CD4-positive, alpha-beta T cell (primary cell): Measurements from ENCODE around the gene SGPP1. TPM values are rescaled to one million over a fixed set of nuclear protein-coding genes. Genes with fewer than 3 reads are reported as not detected.

Source experiments
- ATAC-seq: fragments of 200-7000 bp; cut with Tn5 transposase; one replicate; pipeline ENCODE4 v1.10.0; 2022; ENCODE audit warnings: mild to moderate bottlenecking; ENCODE audit not compliant: poor library complexity
- CTCF ChIA-PET: fragments of 350-600 bp; sonication (Branson Sonifier 250); formaldehyde crosslinking; loops from one replicate; lab custom pipeline; 2021; ENCODE audit warnings: antibody characterized with exemption, inconsistent platforms; lab: Charles Lee
- POLR2A ChIA-PET: fragments of 350-600 bp; sonication (Branson Sonifier 250); formaldehyde crosslinking; loops from one replicate; lab custom pipeline; 2021; ENCODE audit warnings: antibody characterized with exemption, inconsistent platforms; lab: Charles Lee
- DNase-seq, 14 experiments: peaks; one replicate each; pipeline ENCODE4 v3.0.0-alpha.2; 2013 to 2020; ENCODE audit warnings: mixed read lengths in 2 of 14
- H3K27ac ChIP-seq, 2 donors: one replicate each; pipeline versions ENCODE4 v1.5.1 to v1.7.0; 2013; ENCODE audit warnings: low read length in 2 of 2, low read depth in 1 of 2, mild to moderate bottlenecking in 1 of 2
- H3K27me3 ChIP-seq, 2 experiments: 1 replicate in 1 of 2; 2 replicates in 1 of 2; pipeline versions ENCODE4 v1.6.1 to v1.7.0; 2013; ENCODE audit warnings: low read length in 2 of 2, control low read depth in 1 of 2, mild to moderate bottlenecking in 1 of 2, moderate library complexity in 1 of 2; ENCODE audit not compliant: insufficient read depth in 2 of 2, control insufficient read depth in 1 of 2
- H3K36me3 ChIP-seq: one replicate; pipeline ENCODE4 v1.6.1; 2013; ENCODE audit warnings: low read length, control low read depth; ENCODE audit not compliant: insufficient read depth
- H3K4me1 ChIP-seq: one replicate; pipeline ENCODE4 v1.6.1; 2013; ENCODE audit warnings: low read length, control low read depth; ENCODE audit not compliant: insufficient read depth
- H3K4me3 ChIP-seq: one replicate; pipeline ENCODE4 v1.5.1; 2013; ENCODE audit warnings: mild to moderate bottlenecking, low read length, moderate library complexity
- H3K9me3 ChIP-seq, 2 experiments: 1 replicate in 1 of 2; 2 replicates in 1 of 2; pipeline versions ENCODE4 v1.6.1 to v1.7.0; 2013; ENCODE audit warnings: low read length in 2 of 2, mild to moderate bottlenecking in 2 of 2, control low read depth in 1 of 2, moderate library complexity in 1 of 2; ENCODE audit not compliant: control insufficient read depth in 1 of 2, insufficient read depth in 1 of 2
- H3K27ac Mint-ChIP-seq: one replicate; pipeline ENCODE4 v1.8.0; 2020; ENCODE audit warnings: mixed read lengths
- H3K27me3 Mint-ChIP-seq: one replicate; pipeline ENCODE4 v1.8.0; 2021; ENCODE audit warnings: mixed read lengths
- H3K36me3 Mint-ChIP-seq: one replicate; pipeline ENCODE4 v1.8.0; 2021; ENCODE audit warnings: low read depth, mixed read lengths
- H3K4me1 Mint-ChIP-seq: one replicate; pipeline ENCODE4 v1.8.0; 2021; ENCODE audit warnings: low read depth, mixed read lengths
- H3K4me3 Mint-ChIP-seq: one replicate; pipeline ENCODE4 v1.8.0; 2020; ENCODE audit warnings: mild to moderate bottlenecking, mixed read lengths
- H3K9me3 Mint-ChIP-seq: one replicate; pipeline ENCODE4 v1.8.0; 2020; ENCODE audit warnings: mixed read lengths
- intact Hi-C, 2 experiments: fragments of 100-400 bp; cut with DNase I in 1 of 2; cut with micrococcal nuclease in 1 of 2; formaldehyde crosslinking; loops; one replicate each; pipeline versions ENCODE4 v1.15.1 to v1.9.0; 2023 to 2025; cut with DNase I, micrococcal nuclease
- total RNA-seq, 174 experiments: library from RNA in 2 of 174; stranded (reverse) in 2 of 174; gene quantifications; one replicate each; pipeline ENCODE4 v1.2.3 and lab custom pipeline; 2021 to 2026
- TF ChIP-seq, protein P1 (sequence below): fragments of 200-600 bp; IDR thresholded peaks from one replicate; pipeline ENCODE4 v1.8.0; 2022; ENCODE audit warnings: antibody characterized with exemption, mild to moderate bottlenecking

Gene SGPP1
- total RNA-seq, 2 experiments from 2014 or later, result 16.6 to 16.8 TPM

DNA sequence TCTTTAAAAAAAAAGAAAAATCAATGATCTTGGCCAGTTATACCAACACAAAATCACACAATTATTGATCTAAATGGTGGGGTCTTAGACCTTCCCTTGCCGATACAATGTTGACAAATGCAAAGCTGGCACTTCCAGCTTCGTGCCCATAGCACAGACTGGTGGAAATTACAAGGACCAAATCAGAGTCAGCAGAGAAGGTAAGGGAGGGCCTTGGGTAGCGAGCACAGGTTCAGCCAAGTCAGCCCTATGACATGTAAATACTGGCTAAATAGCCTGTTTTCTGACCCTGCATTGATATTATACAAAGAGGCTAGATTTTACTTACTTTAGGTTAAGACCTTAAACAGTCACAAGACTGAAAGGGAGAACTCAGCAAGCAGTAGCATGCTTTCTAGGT, 55.9 kb downstream of the SGPP1 start:
- H3K4me1 ChIP-seq, result no peaks in the 10 kb centered on the region
- H3K27ac ChIP-seq, result no peak overlapping the region
- Mint-ChIP-seq H3K4me3 (no peak overlapping the region), H3K27me3 (no peaks in the 10 kb centered on the region), H3K4me1 (no peaks in the 10 kb centered on the region), H3K36me3 (peaks cover 5% of the 10 kb centered on the region), H3K9me3 (no peaks in the 10 kb centered on the region), H3K27ac (no peak overlapping the region)
- ATAC-seq (no peak), DNase-seq (no peak)
- H3K27me3 ChIP-seq, result no peaks in the 10 kb centered on the region
- TF ChIP-seq, protein P1, sequence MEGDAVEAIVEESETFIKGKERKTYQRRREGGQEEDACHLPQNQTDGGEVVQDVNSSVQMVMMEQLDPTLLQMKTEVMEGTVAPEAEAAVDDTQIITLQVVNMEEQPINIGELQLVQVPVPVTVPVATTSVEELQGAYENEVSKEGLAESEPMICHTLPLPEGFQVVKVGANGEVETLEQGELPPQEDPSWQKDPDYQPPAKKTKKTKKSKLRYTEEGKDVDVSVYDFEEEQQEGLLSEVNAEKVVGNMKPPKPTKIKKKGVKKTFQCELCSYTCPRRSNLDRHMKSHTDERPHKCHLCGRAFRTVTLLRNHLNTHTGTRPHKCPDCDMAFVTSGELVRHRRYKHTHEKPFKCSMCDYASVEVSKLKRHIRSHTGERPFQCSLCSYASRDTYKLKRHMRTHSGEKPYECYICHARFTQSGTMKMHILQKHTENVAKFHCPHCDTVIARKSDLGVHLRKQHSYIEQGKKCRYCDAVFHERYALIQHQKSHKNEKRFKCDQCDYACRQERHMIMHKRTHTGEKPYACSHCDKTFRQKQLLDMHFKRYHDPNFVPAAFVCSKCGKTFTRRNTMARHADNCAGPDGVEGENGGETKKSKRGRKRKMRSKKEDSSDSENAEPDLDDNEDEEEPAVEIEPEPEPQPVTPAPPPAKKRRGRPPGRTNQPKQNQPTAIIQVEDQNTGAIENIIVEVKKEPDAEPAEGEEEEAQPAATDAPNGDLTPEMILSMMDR, result no peak
- ChIA-PET POLR2A (no interaction called here), CTCF (interaction anchor here (0.5 kb wide), 1 partner anchor 98 kb away, joined by 3 read pairs; no protein-coding TSS in a partner anchor)
- peaks cover under 1% of the 10 kb centered on the region for H3K36me3 ChIP-seq
- H3K9me3 ChIP-seq, result no peaks in the 10 kb centered on the region
- H3K4me3 ChIP-seq, result no peak overlapping the region
- intact Hi-C loops, result no loop called here

DNA sequence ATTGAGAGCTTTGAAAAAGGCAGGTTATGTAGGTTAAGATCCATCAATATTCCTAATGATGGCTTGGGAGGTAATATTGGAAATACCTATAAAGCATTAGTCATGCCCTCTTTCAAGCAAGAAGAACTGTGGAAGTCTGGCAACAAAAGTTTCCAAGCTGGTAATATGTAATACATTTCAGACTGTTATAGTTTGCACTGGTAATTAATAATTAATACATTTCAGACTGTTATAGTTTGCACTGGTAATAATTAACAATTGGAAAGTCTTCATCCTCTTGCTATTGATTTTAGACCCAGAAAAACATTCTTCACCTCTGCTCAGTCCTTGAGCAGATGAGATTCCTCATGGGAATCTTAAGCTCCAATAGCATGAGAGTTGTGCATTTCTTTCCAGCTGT, 57.2 kb downstream of the SGPP1 start:
- ChIA-PET POLR2A (no interaction called here), CTCF (interaction anchor here (0.6 kb wide), 2 partner anchors 49 to 130 kb away, joined by 3 read pairs; no protein-coding TSS in a partner anchor)
- H3K4me1 ChIP-seq, result no peaks in the 10 kb centered on the region
- no peak for ATAC-seq
- TF ChIP-seq, protein P1, result no peak
- intact Hi-C loops, result no loop called here
- no peak overlapping the region for H3K4me3 ChIP-seq
- no peaks in the 10 kb centered on the region for H3K36me3 Mint-ChIP-seq
- H3K27me3 Mint-ChIP-seq, result no peaks in the 10 kb centered on the region
- H3K27me3 ChIP-seq, result no peaks in the 10 kb centered on the region
- no peak overlapping the region for H3K27ac ChIP-seq
- H3K4me1 Mint-ChIP-seq, result no peaks in the 10 kb centered on the region
- no peaks in the 10 kb centered on the region for H3K36me3 ChIP-seq
- H3K9me3 Mint-ChIP-seq, result no peaks in the 10 kb centered on the region
- H3K4me3 Mint-ChIP-seq, result no peak overlapping the region
- H3K27ac Mint-ChIP-seq, result no peak overlapping the region
- no peak for DNase-seq
- H3K9me3 ChIP-seq, result no peaks in the 10 kb centered on the region

DNA sequence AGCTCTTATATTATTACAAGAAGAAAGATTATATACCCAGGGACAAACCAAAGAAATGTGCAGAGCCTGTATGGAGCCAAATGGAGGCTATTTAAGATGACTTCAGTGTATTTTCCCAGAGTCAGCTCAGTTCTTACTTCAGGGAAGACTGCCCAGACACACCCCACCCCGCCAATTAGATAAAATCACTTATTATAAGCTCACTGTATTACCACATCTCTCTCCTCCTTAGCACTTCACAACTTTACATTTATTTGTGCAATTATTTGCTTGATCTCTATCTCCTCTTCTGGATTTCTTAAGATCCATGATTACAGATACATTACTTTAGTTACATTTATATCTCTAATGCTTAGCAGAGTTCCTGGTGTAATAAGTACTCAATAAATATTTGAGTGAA, 61.5 kb downstream of the SGPP1 start:
- H3K4me3 Mint-ChIP-seq, result no peak overlapping the region
- Histone ChIP-seq H3K4me3 (no peak overlapping the region), H3K36me3 (no peaks in the 10 kb centered on the region), H3K4me1 (peaks cover 4% of the 10 kb centered on the region), H3K27me3 (no peaks in the 10 kb centered on the region), H3K27ac (no peak overlapping the region), H3K9me3 (no peaks in the 10 kb centered on the region)
- intact Hi-C loops, result no loop called here
- no peak overlapping the region for H3K27ac Mint-ChIP-seq
- no peak for DNase-seq
- no peaks in the 10 kb centered on the region for H3K27me3 Mint-ChIP-seq
- CTCF ChIA-PET, result no interaction called here
- no peaks in the 10 kb centered on the region for H3K36me3 Mint-ChIP-seq
- ATAC-seq, result no peak
- H3K9me3 Mint-ChIP-seq, result no peaks in the 10 kb centered on the region
- TF ChIP-seq, protein P1, result no peak
- no peaks in the 10 kb centered on the region for H3K4me1 Mint-ChIP-seq
- POLR2A ChIA-PET, result interaction anchor here (1.4 kb wide), 1 partner anchor 16 kb away, joined by 9 read pairs; no protein-coding TSS in a partner anchor
